Right atrium auricular region (tissue), 2 donors: Measurements from ENCODE around the gene GRB10. TPM values are rescaled to one million over a fixed set of nuclear protein-coding genes. Genes with fewer than 3 reads are reported as not detected.
A peak's percentile ranks its signal among the peaks of the same experiment; 100 is the strongest.

ENCODE experiments used
- DNase-seq: peaks from one replicate; pipeline ENCODE4 v3.0.0-alpha.2; 2019; ENCODE audit warnings: low spot score
- H3K27ac ChIP-seq, 2 donors: fragments of 200-600 bp; sonication (generic); 1 replicate in 1 of 2; 2 replicates in 1 of 2; pipeline ENCODE4 v1.5.1; 2016 to 2019
- H3K27me3 ChIP-seq, 2 donors: fragments of 200-600 bp; sonication (generic); one replicate each; pipeline versions ENCODE4 v1.5.1 to v1.6.0; 2017 to 2019
- H3K36me3 ChIP-seq: fragments of 200-600 bp; sonication (generic); one replicate; pipeline ENCODE4 v1.5.1; 2016
- H3K4me1 ChIP-seq, 2 donors: fragments of 200-600 bp; sonication (generic); one replicate each; pipeline versions ENCODE4 v1.5.1 to v1.6.0; 2017 to 2019
- H3K4me3 ChIP-seq, 2 donors: fragments of 200-600 bp; sonication (generic); 1 replicate in 1 of 2; 2 replicates in 1 of 2; pipeline ENCODE4 v1.5.1; 2017 to 2019; ENCODE audit warnings: mild to moderate bottlenecking in 1 of 2, moderate library complexity in 1 of 2
- H3K9me3 ChIP-seq, 2 donors: fragments of 200-600 bp; sonication (generic); one replicate each; pipeline ENCODE4 v1.5.1; 2019
- CTCF ChIP-seq, 2 donors: fragments of 200-600 bp; sonication (generic); IDR thresholded peaks; one replicate each; pipeline ENCODE4 v1.5.1; 2019; ENCODE audit warnings: antibody characterized with exemption in 2 of 2
- total RNA-seq, 2 donors: library from RNA; depleted of rRNA; stranded (reverse); fragments of >200 nt; gene quantifications; one replicate each; pipeline ENCODE4 v1.1.0, GENCODE V29; 2016

GRB10 gene
- total RNA-seq, 2 donors from 2014 or later = 36.5 to 39.0 TPM

GRCh38 chr7:50648076-50648475 is 134.6 kb downstream of the GRB10 start:
- peaks cover 0 to 29% of the 10 kb centered on the region in 2 donors for H3K4me1 ChIP-seq
- no peaks in the 10 kb centered on the region for H3K9me3 ChIP-seq
- peak; percentile 26 for DNase-seq
- H3K27ac ChIP-seq = no peak overlapping the region
- no peaks in the 10 kb centered on the region for H3K27me3 ChIP-seq
- no peaks in the 10 kb centered on the region for H3K36me3 ChIP-seq
- H3K4me3 ChIP-seq = no peak overlapping the region
- no peak for TF ChIP-seq CTCF (IDR thresholded peaks at IDR 0.05)

- Histone ChIP-seq H3K27ac (no peak overlapping the region), H3K4me3 (no peak overlapping the region), H3K36me3 (no peaks in the 10 kb centered on the region), H3K4me1 (peaks cover 0 to 27% of the 10 kb centered on the region in 2 donors), H3K9me3 (no peaks in the 10 kb centered on the region), H3K27me3 (no peaks in the 10 kb centered on the region)
- DNase-seq = peak; percentile 36
- TF ChIP-seq CTCF (IDR thresholded peaks at IDR 0.05) = no peak
Measured at GRCh38 chr7:50647286-50647980, 135.3 kb downstream of the GRB10 start.

GRCh38 chr7:50646069-50646468 is 136.6 kb downstream of the GRB10 start:
- no peak overlapping the region for H3K27ac ChIP-seq
- H3K4me1 ChIP-seq = peaks cover 0 to 36% of the 10 kb centered on the region in 2 donors
- no peak for DNase-seq
- TF ChIP-seq CTCF (IDR thresholded peaks at IDR 0.05) = no peak
- no peaks in the 10 kb centered on the region for H3K36me3 ChIP-seq
- no peaks in the 10 kb centered on the region for H3K27me3 ChIP-seq
- no peaks in the 10 kb centered on the region for H3K9me3 ChIP-seq
- no peak overlapping the region for H3K4me3 ChIP-seq

- H3K4me1 ChIP-seq = peaks cover 0 to 45% of the 10 kb centered on the region in 2 donors
- no peaks in the 10 kb centered on the region for H3K27me3 ChIP-seq
- no peak for DNase-seq
- no peak overlapping the region for H3K27ac ChIP-seq
- no peaks in the 10 kb centered on the region for H3K36me3 ChIP-seq
- no peak overlapping the region for H3K4me3 ChIP-seq
- no peak for TF ChIP-seq CTCF (IDR thresholded peaks at IDR 0.05)
- no peaks in the 10 kb centered on the region for H3K9me3 ChIP-seq
Measured at GRCh38 chr7:50645186-50645585, 137.5 kb downstream of the GRB10 start.

GRCh38 chr7:50644586-50644985 is 138.1 kb downstream of the GRB10 start:
- Histone ChIP-seq H3K36me3 (no peaks in the 10 kb centered on the region), H3K4me1 (peaks cover 0 to 46% of the 10 kb centered on the region in 2 donors), H3K27me3 (no peaks in the 10 kb centered on the region), H3K9me3 (no peaks in the 10 kb centered on the region), H3K27ac (peak overlapping the region in 1 of 2 donors; percentile 9), H3K4me3 (no peak overlapping the region)
- no peak for TF ChIP-seq CTCF (IDR thresholded peaks at IDR 0.05)
- no peak for DNase-seq

GRCh38 chr7:50644114-50644513 is 138.6 kb downstream of the GRB10 start:
- Histone ChIP-seq H3K27me3 (no peaks in the 10 kb centered on the region), H3K36me3 (no peaks in the 10 kb centered on the region), H3K9me3 (no peaks in the 10 kb centered on the region), H3K27ac (peak overlapping the region in 1 of 2 donors; percentile 9), H3K4me3 (no peak overlapping the region), H3K4me1 (peaks cover 0 to 46% of the 10 kb centered on the region in 2 donors)
- TF ChIP-seq CTCF (IDR thresholded peaks at IDR 0.05) = no peak
- DNase-seq = no peak
